ENCODE data around the gene VPS45. TPM values are rescaled to one million over a fixed set of nuclear protein-coding genes. Genes with fewer than 3 reads are reported as not detected.

Gene VPS45
- total RNA-seq, 1 donor from 2014 or later, result 34.0 TPM

- H3K4me1 Mint-ChIP-seq (ENCODE audit: low read depth, unreplicated experiment), result peaks cover 29% of the 10 kb centered on the region
Measured at GRCh38 chr1:150149271-150150132, 81.9 kb downstream of the VPS45 start, which contains the start of gene PLEKHO1. Gene PLEKHO1, plus strand, starts transcription at chr1:150149916. Its CDS starts 342 bp downstream, at chr1:150150258.

GRCh38 chr1:150150133-150151021, 82.8 kb downstream of the VPS45 start:
- Histone ChIP-seq H3K36me3 (ENCODE audit: insufficient read depth, low read length) (peaks cover 21% of the 10 kb centered on the region), H3K4me3 (ENCODE audit: insufficient read depth, low read depth, low read length) (peak overlapping the region; percentile 89), H3K4me1 (ENCODE audit: insufficient read depth, low read length) (peaks cover 47% of the 10 kb centered on the region), H3K27ac (ENCODE audit: low read depth, low read length) (peak overlapping the region; percentile 83), H4K20me1 (ENCODE audit: insufficient read depth, low read length) (peaks cover 44% of the 10 kb centered on the region), H3K4me2 (ENCODE audit: low read length) (peak overlapping the region; percentile 99), H2AFZ (ENCODE audit: low read depth, low read length) (no peak overlapping the region), H3K9me3 (ENCODE audit: insufficient read depth, low read depth, low read length) (no peaks in the 10 kb centered on the region), H3K27me3 (ENCODE audit: insufficient read depth, low read length) (no peaks in the 10 kb centered on the region), H3K79me2 (ENCODE audit: insufficient read depth, low read length) (peaks cover 57% of the 10 kb centered on the region), H3K9ac (ENCODE audit: low read length) (peak overlapping the region; percentile 88)
- Mint-ChIP-seq H3K27ac (ENCODE audit: unreplicated experiment) (peak overlapping the region; percentile 83), H3K36me3 (ENCODE audit: low read depth, unreplicated experiment) (peaks cover 13% of the 10 kb centered on the region), H3K27me3 (ENCODE audit: low read depth, unreplicated experiment) (no peaks in the 10 kb centered on the region), H3K9me3 (ENCODE audit: unreplicated experiment) (no peaks in the 10 kb centered on the region), H3K4me3 (ENCODE audit: unreplicated experiment) (peak overlapping the region; percentile 97), H3K4me1 (ENCODE audit: low read depth, unreplicated experiment) (peaks cover 35% of the 10 kb centered on the region)
- no peak for DNase-seq (ENCODE audit: low read depth)
- FAIRE-seq, result no peak
- TF ChIP-seq CTCF (IDR thresholded peaks at IDR 0.05; ENCODE audit: insufficient read depth, low read depth, low read length) (no peak), EZH2 (IDR thresholded peaks at IDR 0.05; ENCODE audit: insufficient read depth, low read length) (no peak)

More at GRCh38 chr1:150149271-150150132, 81.9 kb downstream of the VPS45 start, which contains the start of gene PLEKHO1:
- Histone ChIP-seq H3K36me3 (ENCODE audit: insufficient read depth, low read length) (peaks cover 13% of the 10 kb centered on the region), H3K4me2 (ENCODE audit: low read length) (peak within 1 kb of the TSS; percentile 99), H3K9me3 (ENCODE audit: insufficient read depth, low read depth, low read length) (no peaks in the 10 kb centered on the region), H3K27me3 (ENCODE audit: insufficient read depth, low read length) (no peaks in the 10 kb centered on the region), H3K27ac (ENCODE audit: low read depth, low read length) (peak within 1 kb of the TSS; percentile 83), H3K4me3 (ENCODE audit: insufficient read depth, low read depth, low read length) (peak within 1 kb of the TSS; percentile 89), H3K9ac (ENCODE audit: low read length) (peak within 1 kb of the TSS; percentile 88), H3K4me1 (ENCODE audit: insufficient read depth, low read length) (peaks cover 41% of the 10 kb centered on the region), H4K20me1 (ENCODE audit: insufficient read depth, low read length) (peaks cover 36% of the 10 kb centered on the region), H3K79me2 (ENCODE audit: insufficient read depth, low read length) (peaks cover 48% of the 10 kb centered on the region), H2AFZ (ENCODE audit: low read depth, low read length) (peak within 1 kb of the TSS; percentile 65)
- Mint-ChIP-seq H3K4me3 (ENCODE audit: unreplicated experiment) (peak within 1 kb of the TSS; percentile 97), H3K36me3 (ENCODE audit: low read depth, unreplicated experiment) (peaks cover 8% of the 10 kb centered on the region), H3K27ac (ENCODE audit: unreplicated experiment) (peak within 1 kb of the TSS; percentile 83), H3K27me3 (ENCODE audit: low read depth, unreplicated experiment) (no peaks in the 10 kb centered on the region), H3K9me3 (ENCODE audit: unreplicated experiment) (peaks cover 2% of the 10 kb centered on the region)
- DNase-seq (ENCODE audit: low read depth) (peak; percentile 76), FAIRE-seq (no peak)
- TF ChIP-seq CTCF (IDR thresholded peaks at IDR 0.05; ENCODE audit: insufficient read depth, low read depth, low read length) (no peak), EZH2 (IDR thresholded peaks at IDR 0.05; ENCODE audit: insufficient read depth, low read length) (no peak)
